Measurements from ENCODE around the gene SND1.
A peak's percentile ranks its signal among the peaks of the same experiment; 100 is the strongest.

Gene SND1

DNA sequence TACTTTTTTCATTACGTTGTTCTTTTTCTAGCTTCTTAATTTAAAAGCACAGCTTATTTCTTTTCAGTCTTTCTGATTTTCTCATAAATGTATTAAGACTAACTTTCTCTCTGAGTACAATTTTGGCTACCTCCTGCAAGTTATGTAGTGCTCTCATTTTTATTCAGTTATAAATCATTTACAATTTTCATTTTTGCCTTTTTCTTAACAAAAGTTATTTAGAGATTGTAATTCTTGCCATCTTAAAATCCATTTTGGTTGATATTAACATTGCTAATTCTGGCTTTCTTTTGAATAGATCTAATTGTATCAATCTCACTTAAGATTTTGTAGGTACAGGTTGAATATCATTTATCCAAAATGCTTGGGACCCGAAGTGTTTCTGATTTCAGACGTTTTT lies 476.4 kb downstream of the SND1 start:
- no peak for DNase-seq

DNA sequence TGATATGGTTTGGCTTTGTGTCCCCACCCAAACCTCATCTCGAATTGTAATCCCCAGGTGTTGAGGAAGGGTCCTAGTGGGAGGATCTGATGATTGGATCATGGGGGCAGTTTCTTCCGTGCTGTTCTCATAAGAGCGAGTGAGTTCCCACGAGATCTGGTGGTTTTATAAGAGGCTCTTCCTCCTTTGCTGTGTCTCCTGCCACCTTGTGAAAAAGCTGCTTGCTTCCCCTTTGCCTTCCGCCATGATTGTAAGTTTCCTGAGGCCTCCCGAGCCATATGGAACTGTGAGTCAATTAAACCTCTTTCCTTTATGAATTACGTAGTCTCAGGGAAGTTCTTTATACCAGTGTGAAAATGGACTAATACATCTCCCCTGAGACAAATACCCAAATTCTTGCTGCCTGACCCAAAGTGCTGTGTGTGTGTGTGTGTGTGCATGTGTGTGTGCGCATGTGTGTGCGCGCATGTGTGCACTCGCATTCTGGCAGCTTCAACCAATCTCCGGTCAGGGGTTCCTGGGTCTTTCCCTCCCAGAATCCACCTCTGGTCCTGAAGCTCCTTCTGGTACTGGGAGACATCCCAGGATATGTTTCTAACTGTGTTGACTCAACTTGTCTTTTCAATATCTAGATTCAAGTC lies 477.4 kb downstream of the SND1 start:
- DNase-seq = no peak

DNA sequence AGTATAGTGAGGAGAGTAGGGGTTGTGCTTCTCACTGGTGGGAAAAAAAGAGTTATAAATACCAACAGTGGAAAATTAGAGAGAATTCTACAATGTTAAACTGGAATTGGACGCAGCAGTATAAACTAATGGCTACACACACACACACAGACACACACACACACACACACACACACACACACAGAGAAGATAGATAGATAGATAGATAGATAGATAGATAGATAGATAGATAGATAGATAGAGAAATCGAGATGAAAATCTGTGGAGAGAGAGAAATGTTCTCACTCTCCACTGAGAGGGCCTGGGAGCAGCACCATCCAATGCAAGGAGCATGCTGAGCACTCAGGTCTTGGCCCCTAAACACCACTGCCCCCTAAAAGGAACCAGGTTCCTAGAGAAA lies 479.1 kb downstream of the SND1 start:
- DNase-seq = no peak

DNA sequence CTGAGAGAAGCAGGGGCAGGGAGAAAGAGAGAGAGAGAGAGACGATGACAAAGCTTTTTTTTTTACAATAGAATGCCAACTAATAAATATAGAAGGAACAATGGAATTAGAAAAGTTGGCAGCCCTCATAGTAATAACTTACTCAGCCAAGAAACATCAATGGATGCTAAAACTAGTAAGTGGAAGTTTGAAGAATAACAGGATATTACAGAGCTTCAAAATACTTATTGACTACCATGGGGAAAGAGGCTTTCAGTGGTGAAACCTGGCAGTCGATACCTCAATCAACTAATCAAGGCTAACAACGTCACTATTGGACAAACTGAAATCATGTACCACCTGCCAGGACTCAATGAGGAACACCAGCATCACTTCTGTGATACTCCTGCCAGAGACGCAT lies 479.7 kb downstream of the SND1 start:
- no peak for DNase-seq

DNA sequence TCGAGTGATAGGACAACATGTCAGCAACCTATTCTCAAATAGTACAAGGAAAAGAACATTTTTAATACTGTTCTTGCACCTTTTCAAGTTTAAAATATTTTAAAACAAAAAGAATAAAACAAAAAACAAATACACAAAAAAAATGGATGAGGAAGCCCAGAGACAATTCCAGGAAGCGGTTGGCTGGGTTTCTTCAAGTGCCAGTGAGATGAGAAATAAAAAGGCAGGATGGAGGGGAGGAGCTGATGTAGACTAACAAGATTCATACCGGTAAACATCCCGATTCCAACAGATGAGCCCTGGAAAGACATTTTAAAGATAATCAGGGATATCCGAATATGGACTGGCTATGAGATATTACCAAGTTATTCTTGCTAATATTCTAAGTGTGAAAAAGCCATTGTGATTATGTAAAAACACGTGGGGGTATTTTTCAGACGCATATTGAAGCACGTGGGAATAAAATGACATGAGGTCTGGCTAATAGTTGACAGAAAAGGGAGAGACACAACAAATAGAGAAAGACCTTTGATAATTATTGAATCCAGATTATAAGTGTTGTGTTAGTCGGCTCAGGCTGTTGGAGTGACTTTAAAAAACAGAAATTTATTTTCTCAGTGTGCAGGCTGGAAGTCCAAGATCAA lies 480.6 kb downstream of the SND1 start:
- no peak for DNase-seq

DNA sequence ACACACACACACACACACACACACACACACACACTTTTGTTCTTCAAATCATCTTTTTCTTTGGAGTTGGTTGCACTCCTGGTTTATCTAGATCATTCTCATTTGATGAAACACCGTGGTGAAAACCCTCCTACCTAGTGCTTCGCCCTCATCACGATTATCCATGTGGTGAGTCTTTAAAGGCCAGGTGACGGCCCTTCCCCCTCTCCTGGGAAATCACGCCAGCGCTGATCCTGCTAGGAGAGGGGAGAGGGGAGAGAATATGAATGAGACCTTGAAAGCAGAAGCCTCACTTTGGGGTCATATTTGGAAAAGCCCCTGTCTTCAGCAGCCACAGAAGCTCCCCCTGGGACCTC lies 483.1 kb downstream of the SND1 start:
- DNase-seq = no peak

DNA sequence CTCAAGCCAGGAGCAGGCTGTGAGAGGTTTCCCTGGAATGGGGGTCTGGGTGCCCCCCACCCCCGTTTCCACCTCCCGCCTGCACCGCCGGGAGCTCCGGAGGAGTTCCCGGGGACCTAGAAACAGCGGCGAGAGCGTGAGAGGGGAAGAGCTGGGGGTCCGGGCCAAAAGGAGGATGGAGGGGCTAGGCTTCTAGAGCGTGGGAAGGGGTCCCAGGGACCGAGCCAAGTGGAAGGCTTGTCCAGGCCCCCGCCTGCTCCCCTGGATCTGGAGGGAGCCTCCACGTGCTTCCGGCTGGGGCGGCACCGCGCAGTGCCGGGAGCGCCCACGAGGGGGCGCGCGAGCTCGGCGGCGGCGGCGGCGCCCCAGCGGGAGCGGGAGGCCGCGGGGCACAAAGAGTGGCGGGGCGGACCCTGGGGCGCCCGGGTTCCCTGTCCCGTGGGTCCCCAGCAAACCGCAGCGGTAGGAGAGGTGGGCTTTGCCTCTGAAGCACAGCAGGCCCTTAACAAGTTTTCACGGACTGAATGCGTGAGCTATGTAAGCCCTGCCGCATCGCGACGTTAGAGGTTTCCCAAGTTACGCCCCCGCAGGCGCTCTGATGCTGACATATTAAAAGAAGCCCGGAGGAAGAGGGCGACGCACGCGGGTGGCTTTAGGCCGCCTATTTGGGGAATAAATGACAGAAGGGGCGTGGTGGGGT lies 483.7 kb downstream of the SND1 start:
- DNase-seq = peak; percentile 70

DNA sequence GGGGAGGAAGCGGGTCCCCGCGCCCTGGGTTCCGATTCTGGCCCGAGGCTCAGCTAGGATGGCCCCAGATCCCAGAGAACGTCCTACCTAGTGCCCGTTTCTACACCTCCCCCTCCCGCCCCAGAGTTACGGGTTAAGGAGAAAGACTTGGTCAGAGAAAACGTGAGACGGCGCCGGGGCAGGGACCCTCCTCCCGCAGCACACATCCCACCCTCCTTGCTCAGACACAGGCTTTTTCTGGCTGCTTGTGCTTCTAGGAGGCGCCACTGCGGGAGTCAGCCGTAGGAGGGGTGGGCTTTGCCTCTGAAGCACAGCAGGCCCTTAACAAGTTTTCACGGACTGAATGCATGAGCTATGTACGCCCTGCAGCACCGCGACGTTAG lies 484.2 kb downstream of the SND1 start:
- peak; percentile 69 for DNase-seq

DNA sequence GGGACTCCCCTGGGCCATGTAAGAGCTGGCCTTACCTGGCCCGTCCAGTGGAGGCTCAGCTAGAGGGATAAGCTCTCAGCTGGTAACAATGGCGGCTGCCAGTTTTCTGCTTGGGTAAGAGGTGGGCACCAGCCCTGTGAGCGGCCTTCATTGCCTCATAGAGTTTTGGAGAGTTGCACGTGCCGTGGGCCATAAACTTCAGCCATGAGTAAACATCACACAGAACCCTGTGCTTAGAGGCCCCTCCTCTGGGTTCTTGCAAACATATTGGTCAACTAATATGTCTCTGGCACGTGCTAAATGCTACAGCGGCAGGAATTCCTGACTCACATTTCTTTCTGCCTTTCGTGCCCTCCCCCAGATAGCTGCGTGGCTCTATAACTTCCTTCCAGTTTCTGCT lies 485.2 kb downstream of the SND1 start:
- no peak for DNase-seq

DNA sequence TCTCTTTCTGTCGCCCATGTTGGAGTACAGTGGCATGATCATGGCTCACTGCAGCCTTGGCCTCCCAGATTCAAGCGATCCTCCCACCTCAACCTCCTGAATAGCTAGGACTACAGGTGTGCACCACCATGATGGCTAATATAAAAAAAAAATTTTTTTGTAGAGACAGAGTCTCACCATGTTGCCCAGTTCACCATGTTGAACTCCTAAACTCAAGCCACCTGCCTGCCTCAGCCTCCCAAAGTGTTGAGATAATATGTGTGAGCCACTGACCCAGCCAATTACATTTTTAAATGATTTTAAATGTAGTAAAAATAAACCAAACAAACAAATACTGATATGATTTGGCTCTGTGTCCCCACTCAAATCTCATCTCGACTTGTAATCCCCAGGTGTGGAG lies 487.4 kb downstream of the SND1 start:
- no peak for DNase-seq

DNA sequence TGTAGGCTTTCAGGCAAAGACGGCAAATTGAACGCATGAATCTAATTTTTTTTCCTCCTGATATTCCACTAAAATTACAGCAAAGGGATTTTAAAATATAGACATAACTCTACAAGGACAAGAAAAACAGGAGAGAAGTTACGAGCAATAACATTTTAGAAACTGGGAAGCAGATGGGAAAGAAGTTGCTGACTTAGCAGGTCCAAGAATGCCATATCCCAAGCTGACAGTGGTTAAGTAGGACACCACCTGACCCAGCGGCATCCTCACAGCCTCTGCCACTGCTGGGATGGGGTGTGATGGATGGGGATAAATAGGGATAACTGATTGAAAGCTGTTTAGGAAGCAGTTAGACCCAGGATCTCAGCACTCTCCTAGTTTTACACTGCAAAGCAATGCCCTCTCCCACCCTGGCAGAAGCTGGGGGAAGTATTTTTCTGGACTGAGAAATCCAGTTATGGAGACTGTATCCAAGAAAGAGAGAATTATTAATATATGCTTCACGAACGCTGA lies 489.7 kb downstream of the SND1 start:
- no peak for DNase-seq
